ENCODE data around the gene NOCT. TPM values are rescaled to one million over a fixed set of nuclear protein-coding genes. Genes with fewer than 3 reads are reported as not detected.

NOCT gene
- total RNA-seq, 4 donors from 2014 or later, result 2.3 to 7.4 (median 2.7) TPM; not detected in 1

DNA sequence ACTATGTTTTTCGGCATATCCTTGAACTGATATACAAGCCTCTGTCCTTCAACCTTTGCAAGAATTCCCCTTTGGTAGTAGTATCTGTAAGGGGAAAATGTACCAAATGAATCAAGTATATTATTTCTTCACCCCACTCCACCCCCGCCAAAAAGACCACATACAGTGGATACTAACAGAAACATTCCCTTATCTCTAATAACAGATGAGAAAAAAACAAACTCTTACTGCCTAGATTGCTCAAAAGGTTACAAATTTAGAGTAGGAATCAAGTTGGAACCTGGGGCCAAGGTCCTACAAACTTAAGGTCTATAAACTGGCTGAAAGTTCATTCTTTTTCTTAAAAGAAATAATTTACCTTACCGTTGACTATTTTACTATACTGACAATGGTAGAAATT lies 45.0 kb downstream of the NOCT start:
- Histone ChIP-seq H3K27ac (no peak overlapping the region), H3K4me1 (no peaks in the 10 kb centered on the region), H3K27me3 (no peaks in the 10 kb centered on the region), H3K4me3 (no peak overlapping the region), H3K9me3 (no peaks in the 10 kb centered on the region), H3K36me3 (no peaks in the 10 kb centered on the region)
- TF ChIP-seq, protein P1, sequence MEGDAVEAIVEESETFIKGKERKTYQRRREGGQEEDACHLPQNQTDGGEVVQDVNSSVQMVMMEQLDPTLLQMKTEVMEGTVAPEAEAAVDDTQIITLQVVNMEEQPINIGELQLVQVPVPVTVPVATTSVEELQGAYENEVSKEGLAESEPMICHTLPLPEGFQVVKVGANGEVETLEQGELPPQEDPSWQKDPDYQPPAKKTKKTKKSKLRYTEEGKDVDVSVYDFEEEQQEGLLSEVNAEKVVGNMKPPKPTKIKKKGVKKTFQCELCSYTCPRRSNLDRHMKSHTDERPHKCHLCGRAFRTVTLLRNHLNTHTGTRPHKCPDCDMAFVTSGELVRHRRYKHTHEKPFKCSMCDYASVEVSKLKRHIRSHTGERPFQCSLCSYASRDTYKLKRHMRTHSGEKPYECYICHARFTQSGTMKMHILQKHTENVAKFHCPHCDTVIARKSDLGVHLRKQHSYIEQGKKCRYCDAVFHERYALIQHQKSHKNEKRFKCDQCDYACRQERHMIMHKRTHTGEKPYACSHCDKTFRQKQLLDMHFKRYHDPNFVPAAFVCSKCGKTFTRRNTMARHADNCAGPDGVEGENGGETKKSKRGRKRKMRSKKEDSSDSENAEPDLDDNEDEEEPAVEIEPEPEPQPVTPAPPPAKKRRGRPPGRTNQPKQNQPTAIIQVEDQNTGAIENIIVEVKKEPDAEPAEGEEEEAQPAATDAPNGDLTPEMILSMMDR (IDR thresholded peaks at IDR 0.05), result no peak
- TF ChIP-seq POLR2A (IDR thresholded peaks at IDR 0.05), result no peak
- no peak for DNase-seq
- intact Hi-C loops (cut with DNase I; ENCODE audit: low total_unique reads), result no loop called here

DNA sequence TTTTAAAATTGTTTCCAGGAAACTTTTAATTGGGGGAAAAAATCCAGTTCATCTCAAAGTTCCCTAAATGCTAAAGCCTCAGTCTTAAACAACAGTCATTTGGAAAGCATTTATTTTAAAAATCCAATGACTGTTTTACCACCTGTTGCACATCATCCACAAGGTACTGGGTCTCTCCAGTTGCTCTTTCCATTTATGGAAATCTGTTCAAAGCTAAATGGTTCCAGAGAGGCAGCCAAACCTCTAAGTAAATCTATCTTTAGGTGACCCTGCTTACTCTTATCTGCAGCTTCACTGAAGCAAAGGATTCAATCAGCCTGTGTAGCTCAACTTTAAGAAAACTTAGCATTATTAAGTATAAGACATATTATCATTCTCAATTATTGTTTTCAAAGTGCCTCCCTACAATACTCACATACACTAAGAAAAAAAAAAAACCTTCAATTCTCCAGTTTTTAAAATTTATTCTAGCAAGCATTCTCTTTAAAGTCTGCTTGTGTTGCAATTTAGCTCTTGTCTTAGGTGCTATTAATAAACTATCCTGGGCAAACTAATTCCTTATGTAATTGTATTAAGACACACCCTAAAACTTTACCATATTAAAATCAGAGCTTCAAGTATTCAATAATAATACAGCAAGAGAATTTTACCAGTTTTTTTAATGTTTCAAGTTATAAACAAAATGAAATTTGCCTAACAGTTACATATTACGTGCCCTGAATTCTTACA lies 60.6 kb downstream of the NOCT start:
- no peaks in the 10 kb centered on the region for H3K36me3 ChIP-seq
- DNase-seq, result no peak
- H3K27me3 ChIP-seq, result no peaks in the 10 kb centered on the region
- H3K9me3 ChIP-seq, result no peaks in the 10 kb centered on the region
- no peak overlapping the region for H3K4me3 ChIP-seq
- TF ChIP-seq, protein P1 (IDR thresholded peaks at IDR 0.05), result no peak
- no peak for TF ChIP-seq POLR2A (IDR thresholded peaks at IDR 0.05)
- H3K27ac ChIP-seq, result peak overlapping the region in 1 of 2 donors; percentile 26
- intact Hi-C loops (cut with DNase I; ENCODE audit: low total_unique reads), result no loop called here
- H3K4me1 ChIP-seq, result peaks cover 0 to 15% of the 10 kb centered on the region in 2 donors

DNA sequence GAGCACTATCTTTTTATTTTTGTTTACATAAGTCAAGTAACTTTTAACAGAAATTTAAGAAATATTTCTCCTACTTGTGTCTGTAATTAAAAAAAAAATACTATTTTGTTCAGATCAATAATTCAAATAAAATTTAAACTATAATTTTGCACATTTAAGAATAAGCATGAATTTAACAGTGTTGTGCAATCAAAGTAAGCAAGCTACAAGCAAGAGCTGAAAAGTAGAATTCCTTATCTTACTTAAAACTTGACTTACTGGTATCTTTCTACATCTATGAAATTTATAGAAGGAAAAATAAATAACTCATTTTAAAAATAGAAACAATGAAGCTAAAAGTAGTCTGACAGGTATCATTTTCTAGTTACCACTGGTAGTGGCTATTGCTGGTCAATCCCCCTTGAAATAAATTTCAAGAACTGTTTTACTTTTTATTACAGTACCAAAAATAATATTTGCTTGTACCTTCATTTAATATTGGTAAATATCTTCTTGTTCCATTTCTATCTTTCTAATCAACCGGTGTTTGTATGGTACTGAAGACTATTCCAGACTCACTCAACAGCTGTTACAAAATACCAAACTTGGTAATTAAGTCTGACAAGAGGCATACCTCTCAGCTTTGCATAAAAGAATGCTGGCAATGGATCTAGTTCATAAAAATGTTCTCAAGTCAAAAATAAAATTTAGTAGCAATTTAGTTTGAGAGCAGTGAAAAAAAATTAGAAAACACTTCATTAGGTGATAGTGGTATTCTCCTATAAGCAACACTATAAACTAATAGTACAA lies 62.2 kb downstream of the NOCT start:
- peaks cover 0 to 20% of the 10 kb centered on the region in 2 donors for H3K4me1 ChIP-seq
- H3K4me3 ChIP-seq, result no peak overlapping the region
- intact Hi-C loops (cut with DNase I; ENCODE audit: low total_unique reads), result no loop called here

DNA sequence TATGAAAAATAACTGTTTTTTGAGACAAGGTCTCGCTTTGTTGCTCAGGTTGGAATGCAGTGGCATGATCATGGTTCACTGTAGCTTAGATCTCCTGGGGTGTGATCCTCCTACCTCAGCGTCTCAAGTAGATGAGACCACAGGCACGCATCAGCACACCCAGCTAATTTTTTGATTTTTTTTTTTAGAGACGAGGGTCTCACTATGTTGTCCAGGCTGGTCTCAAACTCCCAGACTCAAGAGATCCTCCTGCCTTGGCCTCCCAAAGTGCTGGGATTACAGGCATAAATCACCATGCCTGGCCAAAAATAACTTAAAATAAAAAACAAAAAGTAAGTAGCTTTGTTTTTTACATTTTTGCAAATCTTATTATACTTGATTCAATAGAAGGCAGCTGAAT lies 63.3 kb downstream of the NOCT start:
- H3K36me3 ChIP-seq, result no peaks in the 10 kb centered on the region
- intact Hi-C loops (cut with DNase I; ENCODE audit: low total_unique reads), result no loop called here
- no peaks in the 10 kb centered on the region for H3K27me3 ChIP-seq
- no peak for DNase-seq
- peaks cover 0 to 20% of the 10 kb centered on the region in 2 donors for H3K4me1 ChIP-seq
- TF ChIP-seq POLR2A (IDR thresholded peaks at IDR 0.05), result no peak
- TF ChIP-seq, protein P1 (IDR thresholded peaks at IDR 0.05), result no peak
- no peak overlapping the region for H3K27ac ChIP-seq
- H3K4me3 ChIP-seq, result no peak overlapping the region
- no peaks in the 10 kb centered on the region for H3K9me3 ChIP-seq

More for the DNA sequence above, 62.2 kb downstream of the NOCT start:
- Histone ChIP-seq H3K27me3 (no peaks in the 10 kb centered on the region), H3K9me3 (no peaks in the 10 kb centered on the region), H3K27ac (peak overlapping the region in 1 of 2 donors; percentile 24), H3K36me3 (no peaks in the 10 kb centered on the region)
- TF ChIP-seq, protein P1 (IDR thresholded peaks at IDR 0.05), result no peak
- no peak for TF ChIP-seq POLR2A (IDR thresholded peaks at IDR 0.05)
- DNase-seq, result no peak

Measured in uterus (tissue), 4 donors.